Measurements from ENCODE around the gene C21orf91.

- TF ChIP-seq CTCF (IDR thresholded peaks at IDR 0.05) (no peak), IRF2 (CRISPR knock-in tag; IDR thresholded peaks at IDR 0.05; ENCODE audit: borderline replicate concordance, low read depth) (no peak)
These were observed 29.1 kb upstream of the C21orf91 start for GRCh38 chr21:17848228-17848627.
